Testis (tissue), 2 donors: Measurements from ENCODE around the gene OS9.

Experiments
- CTCF ChIP-seq, 3 experiments: fragments of 450-650 bp in 2 of 3; fragments of 200-600 bp in 1 of 3; sonication (generic) in 1 of 3; IDR thresholded peaks; one replicate each; pipeline ENCODE4 v1.5.1; 2016 to 2019; ENCODE audit warnings: antibody characterized with exemption in 3 of 3, mild to moderate bottlenecking in 2 of 3, moderate library complexity in 1 of 3
- POLR2A ChIP-seq: fragments of 450-650 bp; IDR thresholded peaks from one replicate; pipeline ENCODE4 v1.6.1; 2017; ENCODE audit warnings: antibody characterized with exemption, mild to moderate bottlenecking, moderate library complexity

GRCh38 chr12:57732270-57732669 lies 38.3 kb downstream of the OS9 start:
- TF ChIP-seq POLR2A (no peak), CTCF (IDR thresholded peaks at IDR 0.05) (no peak)
